Erythroblast (primary cell): Measurements from ENCODE around the gene ZNF385B.

Experiments
- GATA1 ChIP-seq: IDR thresholded peaks from 2 replicates; pipeline ENCODE4 v1.6.1; 2011; ENCODE audit warnings: low read depth, mild to moderate bottlenecking, control low read depth, low read length, moderate library complexity
- POLR2A ChIP-seq: IDR thresholded peaks from 2 replicates; pipeline ENCODE4 v1.6.1; 2011; ENCODE audit warnings: mild to moderate bottlenecking, low read length

GRCh38 chr2:179826297-179826696 lies 35.1 kb downstream of the ZNF385B start:
- TF ChIP-seq POLR2A (no peak), GATA1 (no peak)
